HEK293T (cell line): ENCODE measurements around the gene PTCH1.

Experiments
- FOXA1 ChIP-seq: fragments of 450-650 bp; IDR thresholded peaks from 2 replicates; pipeline ENCODE4 v1.6.1; 2016; ENCODE audit warnings: mild to moderate bottlenecking
- FOXK2 ChIP-seq: fragments of 450-650 bp; IDR thresholded peaks from 2 replicates; pipeline ENCODE4 v1.6.1; 2016; ENCODE audit warnings: mild to moderate bottlenecking
- FOXM1 ChIP-seq: fragments of 450-650 bp; IDR thresholded peaks from 2 replicates; pipeline ENCODE4 v1.6.1; 2017; ENCODE audit warnings: mild to moderate bottlenecking, borderline replicate concordance
- HDGF ChIP-seq: fragments of 450-650 bp; IDR thresholded peaks from 2 replicates; pipeline ENCODE4 v1.6.1; 2017; ENCODE audit warnings: antibody characterized with exemption, borderline replicate concordance
- NFRKB ChIP-seq: fragments of 450-650 bp; IDR thresholded peaks from 2 replicates; pipeline ENCODE4 v1.6.1; 2016; ENCODE audit warnings: mild to moderate bottlenecking, moderate library complexity
- SP1 ChIP-seq: fragments of 450-650 bp; IDR thresholded peaks from 2 replicates; pipeline ENCODE4 v1.6.1; 2017
- SUZ12 ChIP-seq: fragments of 450-650 bp; IDR thresholded peaks from 2 replicates; pipeline ENCODE4 v1.6.1; 2016; ENCODE audit warnings: mild to moderate bottlenecking
- TARDBP ChIP-seq: fragments of 450-650 bp; IDR thresholded peaks from 2 replicates; pipeline ENCODE4 v1.6.1; 2016

GRCh38 chr9:95517559-95518425 lies 1.0 kb upstream of the PTCH1 start:
- TF ChIP-seq TARDBP (no peak), SP1 (no peak), HDGF (no peak), FOXK2 (no peak), SUZ12 (no peak), NFRKB (no peak), FOXM1 (no peak), FOXA1 (no peak)
